WTC11 (cell line): ENCODE measurements around the gene XRCC2. TPM values are rescaled to one million over a fixed set of nuclear protein-coding genes. Genes with fewer than 3 reads are reported as not detected.
A peak's percentile ranks its signal among the peaks of the same experiment; 100 is the strongest.
"Not testable (repeated sequence)": the region's sequence is repeated elsewhere in the genome, so short reads cannot be mapped to it uniquely, and the experiment has no call there.

ENCODE experiments used
- ATAC-seq: fragments of 200-7000 bp; cut with Tn5 transposase; 2 replicates; pipeline ENCODE4 v1.10.0; 2021; ENCODE audit warnings: mild to moderate bottlenecking, moderate library complexity
- CTCF ChIA-PET: fragments of 300-600 bp; sonication (Branson Sonifier 250); formaldehyde crosslinking; loops from one replicate; lab custom pipeline; 2021; ENCODE audit warnings: antibody characterized with exemption; lab: Charles Lee
- POLR2A ChIA-PET: fragments of 350-600 bp; sonication (Branson Sonifier 250); formaldehyde crosslinking; loops from one replicate; lab custom pipeline; 2021; ENCODE audit warnings: antibody characterized with exemption; lab: Charles Lee
- DNase-seq: peaks from one replicate; pipeline ENCODE4 v3.0.0; 2021; ENCODE audit warnings: low spot score
- H3K27ac Mint-ChIP-seq: 2 replicates; pipeline ENCODE4 v1.8.0; 2021; ENCODE audit warnings: mixed read lengths
- H3K27me3 Mint-ChIP-seq: 2 replicates; pipeline ENCODE4 v1.8.0; 2021; ENCODE audit warnings: low read depth, mild to moderate bottlenecking, moderate library complexity, mixed read lengths
- H3K36me3 Mint-ChIP-seq: 2 replicates; pipeline ENCODE4 v1.8.0; 2021; ENCODE audit warnings: mixed read lengths
- H3K4me1 Mint-ChIP-seq: 2 replicates; pipeline ENCODE4 v1.8.0; 2022; ENCODE audit warnings: mixed read lengths
- H3K4me3 Mint-ChIP-seq: 2 replicates; pipeline ENCODE4 v1.8.0; 2021; ENCODE audit warnings: mild to moderate bottlenecking, moderate library complexity, mixed read lengths
- H3K9me3 Mint-ChIP-seq: 2 replicates; pipeline ENCODE4 v1.8.0; 2021; ENCODE audit warnings: mixed read lengths
- CBFB ChIP-seq: sonication (generic); formaldehyde crosslinking; IDR thresholded peaks from 2 replicates; pipeline ENCODE4 v1.8.1; 2022; ENCODE audit warnings: mild to moderate bottlenecking, low read depth, missing genetic modification reagents
- CREM ChIP-seq: sonication (generic); formaldehyde crosslinking; IDR thresholded peaks from 2 replicates; pipeline ENCODE4 v1.8.1; 2022; ENCODE audit warnings: mild to moderate bottlenecking, missing genetic modification reagents, moderate library complexity
- NFYB ChIP-seq: sonication (generic); formaldehyde crosslinking; conservative IDR thresholded peaks from 2 replicates; pipeline ENCODE4 v1.8.0; 2022; ENCODE audit warnings: low read depth, missing genetic modification reagents
- NR1H2 ChIP-seq: sonication (generic); formaldehyde crosslinking; IDR thresholded peaks from 2 replicates; pipeline ENCODE4 v1.9.0; 2021; ENCODE audit warnings: mild to moderate bottlenecking, moderate library complexity, missing genetic modification reagents
- TEAD4 ChIP-seq: sonication (generic); formaldehyde crosslinking; IDR thresholded peaks from 2 replicates; pipeline ENCODE4 v1.8.0; 2022; ENCODE audit warnings: mild to moderate bottlenecking, missing genetic modification reagents
- ZNF423 ChIP-seq: fragments of 250-450 bp; sonication (Bioruptor Pico); IDR thresholded peaks from 2 replicates; pipeline ENCODE4 v2.1.2; 2022; ENCODE audit warnings: mild to moderate bottlenecking, moderate library complexity
- total RNA-seq: library from RNA; stranded (reverse); gene quantifications from 3 replicates; pipeline ENCODE4 v1.2.3, GENCODE V29; 2021
- TF ChIP-seq, protein P1 (sequence below): sonication (generic); formaldehyde crosslinking; IDR thresholded peaks from 2 replicates; pipeline ENCODE4 v1.8.0; 2022; ENCODE audit warnings: mild to moderate bottlenecking, missing genetic modification reagents
- TF ChIP-seq, protein P2 (sequence below): sonication (generic); formaldehyde crosslinking; IDR thresholded peaks from 2 replicates; pipeline ENCODE4 v1.8.1; 2022; ENCODE audit warnings: low read depth, mild to moderate bottlenecking, moderate library complexity, missing genetic modification reagents, borderline replicate concordance

The XRCC2 gene
- total RNA-seq, 1 experiment from 2014 or later: 25.4 TPM

- DNase-seq (no peak), ATAC-seq (no peak)
- Mint-ChIP-seq H3K4me3 (no peak overlapping the region), H3K9me3 (peaks cover 10% of the 10 kb centered on the region), H3K27me3 (no peaks in the 10 kb centered on the region), H3K4me1 (no peaks in the 10 kb centered on the region), H3K27ac (no peak overlapping the region), H3K36me3 (peaks cover 3% of the 10 kb centered on the region; the same call in 1 of the 2 replicates)
- ChIA-PET POLR2A (no interaction called here), CTCF (interaction anchor here (0.6 kb wide), 1 partner anchor 12 kb away, joined by 5 read pairs; no protein-coding TSS in a partner anchor)
- TF ChIP-seq TEAD4 (CRISPR knock-in tag): no peak
- TF ChIP-seq, protein P1, sequence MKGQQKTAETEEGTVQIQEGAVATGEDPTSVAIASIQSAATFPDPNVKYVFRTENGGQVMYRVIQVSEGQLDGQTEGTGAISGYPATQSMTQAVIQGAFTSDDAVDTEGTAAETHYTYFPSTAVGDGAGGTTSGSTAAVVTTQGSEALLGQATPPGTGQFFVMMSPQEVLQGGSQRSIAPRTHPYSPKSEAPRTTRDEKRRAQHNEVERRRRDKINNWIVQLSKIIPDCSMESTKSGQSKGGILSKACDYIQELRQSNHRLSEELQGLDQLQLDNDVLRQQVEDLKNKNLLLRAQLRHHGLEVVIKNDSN (CRISPR knock-in tag): no peak
Measured at GRCh38 chr7:152699079-152699478, 23.1 kb upstream of the XRCC2 start.

- not testable (repeated sequence) for H3K4me3 Mint-ChIP-seq, DNase-seq, H3K27ac Mint-ChIP-seq, H3K9me3 Mint-ChIP-seq, H3K4me1 Mint-ChIP-seq, H3K36me3 Mint-ChIP-seq, ATAC-seq, H3K27me3 Mint-ChIP-seq
- POLR2A ChIA-PET: interaction anchor here (0.6 kb wide), 1 partner anchor 385 kb away, joined by 4 read pairs; no protein-coding TSS in a partner anchor
- TF ChIP-seq NFYB (CRISPR knock-in tag): peak; percentile 45
- CTCF ChIA-PET: interaction anchor here (1.5 kb wide), 1 partner anchor 10 kb away, joined by 5 read pairs; no protein-coding TSS in a partner anchor
Measured at GRCh38 chr7:152697268-152697974, 21.5 kb upstream of the XRCC2 start.

DNA sequence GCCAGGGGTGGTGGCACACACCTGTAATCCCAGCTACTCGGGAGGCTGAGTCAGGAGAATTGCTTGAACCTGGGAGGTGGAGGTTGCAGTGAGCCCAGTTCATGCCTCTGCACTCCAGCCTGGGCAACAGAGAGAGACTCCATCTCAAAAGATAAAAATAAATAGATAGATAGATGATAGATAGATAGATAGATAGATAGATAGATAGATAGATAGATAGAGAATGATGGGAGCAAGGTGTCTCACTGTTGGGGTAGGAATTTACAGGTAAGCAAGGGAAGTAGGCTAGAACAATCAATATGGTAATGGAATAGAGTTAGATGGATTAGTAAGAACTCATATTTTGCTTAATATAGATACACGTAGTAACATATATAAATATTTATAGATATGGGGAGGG lies 16.3 kb upstream of the XRCC2 start:
- H3K9me3 Mint-ChIP-seq, H3K4me3 Mint-ChIP-seq, ATAC-seq, CTCF ChIA-PET, H3K4me1 Mint-ChIP-seq, DNase-seq, POLR2A ChIA-PET, H3K36me3 Mint-ChIP-seq, H3K27me3 Mint-ChIP-seq, H3K27ac Mint-ChIP-seq: not testable (repeated sequence)

- no peak for DNase-seq
- peaks cover 2% of the 10 kb centered on the region; the same call in 1 of the 2 replicates for H3K27me3 Mint-ChIP-seq
Measured at GRCh38 chr7:152683297-152683696, 7.4 kb upstream of the XRCC2 start.

DNA sequence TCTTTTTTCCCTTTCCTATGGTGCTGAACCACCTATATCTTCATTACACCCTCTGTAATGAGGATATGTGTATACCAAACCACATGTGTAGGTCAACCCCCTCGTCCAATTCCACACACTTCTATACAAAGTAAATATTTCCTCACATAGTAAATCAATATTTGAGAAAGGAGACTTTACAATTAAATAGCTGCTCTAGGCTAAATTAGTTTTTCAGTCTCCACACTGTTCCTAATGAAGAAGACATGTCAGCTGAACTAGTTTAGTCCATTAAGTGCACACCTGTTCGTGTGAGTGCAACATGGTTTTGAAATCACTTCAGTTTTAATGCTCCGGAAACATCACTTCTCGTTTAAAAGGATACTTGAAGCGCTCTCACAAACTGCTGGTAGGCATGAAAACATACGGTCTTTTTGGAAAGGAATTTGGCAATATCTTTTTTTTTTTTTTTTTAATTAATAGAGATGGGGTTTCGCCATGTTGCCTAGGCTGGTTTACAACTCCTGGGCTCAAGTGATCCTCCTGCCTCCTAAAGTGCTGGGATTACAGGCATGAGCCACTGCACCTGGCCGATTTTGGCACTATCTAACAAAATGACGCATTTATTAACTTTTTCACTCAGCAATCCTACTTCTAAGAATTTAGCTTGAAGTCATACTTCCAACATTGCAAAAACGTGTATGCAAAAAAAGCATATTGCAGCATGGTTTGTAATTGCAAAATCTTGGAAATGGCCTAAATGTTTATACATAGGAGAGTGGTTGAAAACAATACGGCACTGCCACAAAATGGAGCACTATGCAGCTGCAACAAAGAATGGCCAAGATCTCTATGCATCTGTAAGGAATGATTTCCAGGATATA lies 2.1 kb upstream of the XRCC2 start:
- no peak for DNase-seq
- no peaks in the 10 kb centered on the region for H3K9me3 Mint-ChIP-seq
- peaks cover 2% of the 10 kb centered on the region; the same call in 1 of the 2 replicates for H3K27me3 Mint-ChIP-seq
- peak overlapping the region; percentile 38; the same call in 1 of the 2 replicates for H3K4me3 Mint-ChIP-seq
- 0 out of 2 replicates have a peak, but pooled peaks cover 3% of the 10 kb centered on the region for H3K36me3 Mint-ChIP-seq
- peaks cover 10% of the 10 kb centered on the region for H3K4me1 Mint-ChIP-seq
- no peak for TF ChIP-seq CBFB (CRISPR knock-in tag)
- ChIA-PET POLR2A (no interaction called here), CTCF (no interaction called here)
- no peak overlapping the region; the same call in 1 of the 2 replicates for H3K27ac Mint-ChIP-seq
- ATAC-seq: no peak

More at GRCh38 chr7:152683297-152683696, 7.4 kb upstream of the XRCC2 start:
- Mint-ChIP-seq H3K4me3 (no peak overlapping the region), H3K9me3 (no peaks in the 10 kb centered on the region), H3K27ac (no peak overlapping the region), H3K4me1 (0 out of 2 replicates have a peak, but pooled peaks cover 3% of the 10 kb centered on the region), H3K36me3 (no peaks in the 10 kb centered on the region)
- ChIA-PET CTCF (no interaction called here), POLR2A (no interaction called here)
- no peak for TF ChIP-seq NR1H2 (CRISPR knock-in tag)
- peak; percentile 66 for TF ChIP-seq ZNF423 (CRISPR knock-in tag)
- no peak for TF ChIP-seq CREM (CRISPR knock-in tag)
- TF ChIP-seq, protein P2, sequence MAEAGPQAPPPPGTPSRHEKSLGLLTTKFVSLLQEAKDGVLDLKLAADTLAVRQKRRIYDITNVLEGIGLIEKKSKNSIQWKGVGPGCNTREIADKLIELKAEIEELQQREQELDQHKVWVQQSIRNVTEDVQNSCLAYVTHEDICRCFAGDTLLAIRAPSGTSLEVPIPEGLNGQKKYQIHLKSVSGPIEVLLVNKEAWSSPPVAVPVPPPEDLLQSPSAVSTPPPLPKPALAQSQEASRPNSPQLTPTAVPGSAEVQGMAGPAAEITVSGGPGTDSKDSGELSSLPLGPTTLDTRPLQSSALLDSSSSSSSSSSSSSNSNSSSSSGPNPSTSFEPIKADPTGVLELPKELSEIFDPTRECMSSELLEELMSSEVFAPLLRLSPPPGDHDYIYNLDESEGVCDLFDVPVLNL: no peak
- no peak for ATAC-seq
